Endothelial cell of umbilical vein (primary cell): ENCODE results near the gene CHCHD4. TPM values are rescaled to one million over a fixed set of nuclear protein-coding genes. Genes with fewer than 3 reads are reported as not detected.

Experiments used
- BruUV-seq: library from RNA; stranded (reverse); fragments of 400-500 nt; replicated peaks from 2 replicates; lab custom pipeline; 2021; lab: Mats Ljungman, UMichigan
- CTCF ChIA-PET: fragments of 300-600, 350-600 bp; sonication (Branson Sonifier 250); formaldehyde crosslinking; loops from one replicate; lab custom pipeline; 2021; ENCODE audit warnings: antibody characterized with exemption, inconsistent platforms; lab: Charles Lee
- POLR2A ChIA-PET: fragments of 300-600, 350-600 bp; sonication (Branson Sonifier 250); formaldehyde crosslinking; loops from one replicate; lab custom pipeline; 2021; ENCODE audit warnings: antibody characterized with exemption, inconsistent platforms; lab: Charles Lee
- DNase-seq: peaks from one replicate; pipeline ENCODE4 v3.0.0-alpha.2; 2011; ENCODE audit warnings: low read depth, low spot score
- FAIRE-seq: peaks from 2 replicates; lab custom pipeline; 2011; peaks lifted over from hg19 to GRCh38; lab: Jason Lieb, UNC
- H2AFZ ChIP-seq: 2 replicates; pipeline ENCODE4 v1.6.0; 2012; ENCODE audit warnings: low read depth, low read length, control low read depth, inconsistent platforms
- H3K27ac ChIP-seq: 2 replicates; pipeline ENCODE4 v1.5.1; 2011; ENCODE audit warnings: low read depth, mild to moderate bottlenecking, control low read depth, low read length, moderate library complexity; ENCODE audit not compliant: insufficient read depth
- H3K27me3 ChIP-seq, 2 experiments: 2 replicates each; pipeline versions ENCODE4 v1.6.0 to v1.6.1; 2011; ENCODE audit warnings: low read length in 2 of 2, mixed read lengths in 1 of 2; ENCODE audit not compliant: control insufficient read depth in 2 of 2, insufficient read depth in 2 of 2
- H3K36me3 ChIP-seq, 2 experiments: 2 replicates in 1 of 2; 3 replicates in 1 of 2; pipeline ENCODE4 v1.5.1; 2011; ENCODE audit warnings: low read length in 2 of 2, mild to moderate bottlenecking in 1 of 2, moderate library complexity in 1 of 2; ENCODE audit not compliant: control insufficient read depth in 2 of 2, insufficient read depth in 2 of 2; ENCODE audit errors: extremely low read depth in 1 of 2
- H3K4me1 ChIP-seq: 3 replicates; pipeline ENCODE4 v1.5.1; 2011; ENCODE audit warnings: mild to moderate bottlenecking, low read length; ENCODE audit not compliant: control insufficient read depth, insufficient read depth; ENCODE audit errors: extremely low read depth
- H3K4me2 ChIP-seq: 2 replicates; pipeline ENCODE4 v1.6.1; 2011; ENCODE audit warnings: low read length, control low read depth, mixed read lengths; ENCODE audit not compliant: insufficient read depth
- H3K4me3 ChIP-seq, 3 experiments: fragments of 200-600 bp in 1 of 3; sonication (generic), shearing (Covaris generic) in 1 of 3; replicated peaks in 1 of 3; 2 replicates each; pipeline ENCODE4 v1.5.1; 2011 to 2016; ENCODE audit warnings: control low read depth in 3 of 3, low read length in 3 of 3, mild to moderate bottlenecking in 2 of 3, inconsistent platforms in 1 of 3, low read depth in 1 of 3, moderate library complexity in 1 of 3; ENCODE audit not compliant: insufficient read depth in 1 of 3
- H3K79me2 ChIP-seq: 2 replicates; pipeline ENCODE4 v1.6.0; 2012; ENCODE audit warnings: low read length, inconsistent platforms; ENCODE audit not compliant: control insufficient read depth, insufficient read depth
- H3K9ac ChIP-seq: replicated peaks from 2 replicates; pipeline ENCODE3; 2011; ENCODE audit warnings: low read length, control low read depth; ENCODE audit not compliant: insufficient read depth; ENCODE audit errors: extremely low read depth
- H3K9me1 ChIP-seq: replicated peaks from 3 replicates; pipeline ENCODE4 v1.6.0; 2011; ENCODE audit warnings: mild to moderate bottlenecking, low read length; ENCODE audit not compliant: control insufficient read depth, insufficient read depth; ENCODE audit errors: extremely low read depth
- H3K9me3 ChIP-seq: replicated peaks from 2 replicates; pipeline ENCODE4 v1.5.1; 2012; ENCODE audit warnings: low read length, inconsistent platforms; ENCODE audit not compliant: control insufficient read depth, insufficient read depth
- H4K20me1 ChIP-seq: replicated peaks from 2 replicates; pipeline ENCODE3; 2011; ENCODE audit warnings: mild to moderate bottlenecking, low read length; ENCODE audit not compliant: control insufficient read depth, insufficient read depth; ENCODE audit errors: extremely low read depth
- CTCF ChIP-seq, 2 donors: IDR thresholded peaks; 1 replicate in 1 of 2; 2 replicates in 1 of 2; pipeline ENCODE4 v1.5.1; 2011; ENCODE audit warnings: low read length in 2 of 2, mild to moderate bottlenecking in 2 of 2, moderate library complexity in 2 of 2, control low read depth in 1 of 2, inconsistent platforms in 1 of 2, low read depth in 1 of 2; ENCODE audit not compliant: insufficient read depth in 1 of 2; ENCODE audit errors: extremely low read depth in 1 of 2
- EZH2 ChIP-seq: IDR thresholded peaks from 2 replicates; pipeline ENCODE4 v1.6.1; 2012; ENCODE audit warnings: borderline replicate concordance, low read depth, mild to moderate bottlenecking, moderate library complexity, low read length, inconsistent platforms; ENCODE audit not compliant: severe bottlenecking
- FOS ChIP-seq: IDR thresholded peaks from 2 replicates; pipeline ENCODE4 v1.6.1; 2011; ENCODE audit warnings: mild to moderate bottlenecking, low read length, moderate library complexity, borderline replicate concordance; ENCODE audit not compliant: insufficient read depth
- GATA2 ChIP-seq: IDR thresholded peaks from 2 replicates; pipeline ENCODE4 v1.7.0; 2011; ENCODE audit warnings: low read depth, mild to moderate bottlenecking, moderate library complexity, mixed read lengths, low read length; ENCODE audit not compliant: insufficient read length, insufficient read depth
- JUN ChIP-seq: IDR thresholded peaks from 2 replicates; pipeline ENCODE4 v1.6.1; 2011; ENCODE audit warnings: borderline replicate concordance, low read depth; ENCODE audit not compliant: insufficient read length, insufficient read depth
- MYC ChIP-seq: IDR thresholded peaks from one replicate; pipeline ENCODE4 v1.6.1; 2011; ENCODE audit warnings: mild to moderate bottlenecking, low read depth, low read length
- POLR2A ChIP-seq: IDR thresholded peaks from 2 replicates; pipeline ENCODE4 v1.6.1; 2012; ENCODE audit warnings: low read depth, mild to moderate bottlenecking, control low read depth, low read length
- POLR2AphosphoS5 ChIP-seq: IDR thresholded peaks from 2 replicates; pipeline ENCODE4 v1.6.1; 2012; ENCODE audit warnings: low read depth, mild to moderate bottlenecking, control low read depth, low read length, moderate library complexity; ENCODE audit not compliant: insufficient read depth
- dilution Hi-C: fragments of 300-500 bp; cut with MboI; formaldehyde crosslinking; loops from one replicate; pipeline ENCODE4 v1.15.0; 2019; ENCODE audit warnings: low sequenced_read_pairs; ENCODE audit not compliant: extremely low pct_ligation_motif_present
- intact Hi-C: fragments of 100-400 bp; cut with micrococcal nuclease; formaldehyde crosslinking; loops from one replicate; pipeline ENCODE4 v1.10.0; 2022
- polyA plus RNA-seq, 4 experiments: library from polyadenylated mRNA; depleted of rRNA in 3 of 4; stranded (reverse) in 3 of 4; unstranded in 1 of 4; fragments of >200 nt; gene quantifications; 2 replicates each; pipeline versions ENCODE4 v1.2.1 to v1.2.3, GENCODE V29; 2011 to 2012; ENCODE audit warnings: missing spikeins in 1 of 4
- total RNA-seq: library from RNA; stranded (reverse); gene quantifications from 2 replicates; pipeline ENCODE4 v1.2.3, GENCODE V29; 2021
- TF ChIP-seq, protein P1 (sequence below): IDR thresholded peaks from 2 replicates; pipeline ENCODE4 v1.6.1; 2011; ENCODE audit not compliant: insufficient read depth, insufficient read length

Gene CHCHD4
- total and polyA plus RNA-seq, 2 donors (not counting 3 experiments of a cell fraction or from before 2014, with no cell fraction given), result 8.5 to 13.6 TPM

GRCh38 chr3:14157951-14158350, 33.3 kb upstream of the CHCHD4 start:
- CTCF ChIA-PET, result no interaction called here
- Histone ChIP-seq H3K9me1 (no peaks in the 10 kb centered on the region), H4K20me1 (no peaks in the 10 kb centered on the region), H3K27me3 (no peaks in the 10 kb centered on the region), H3K36me3 (peaks cover 33% of the 10 kb centered on the region in 2 experiments), H2AFZ (no peak overlapping the region), H3K4me1 (peaks cover 2% of the 10 kb centered on the region), H3K27ac (no peak overlapping the region), H3K79me2 (no peaks in the 10 kb centered on the region), H3K4me3 (no peak overlapping the region), H3K4me2 (no peak overlapping the region), H3K9ac (no peak overlapping the region), H3K9me3 (peaks cover 3% of the 10 kb centered on the region)
- POLR2A ChIA-PET, result no interaction called here
- DNase-seq, result no peak
- intact Hi-C loops (no loop called here), dilution Hi-C loops (no loop called here)
- TF ChIP-seq POLR2AphosphoS5 (no peak), POLR2A (no peak), EZH2 (no peak), CTCF (IDR thresholded peaks at IDR 0.05; ENCODE audit: extremely low read depth in 1 of 2, insufficient read depth in 1 of 2, low read depth in 1 of 2, low read length in 2 of 2) (no peak), JUN (no peak), GATA2 (no peak), MYC (no peak), FOS (no peak)
- TF ChIP-seq, protein P1, sequence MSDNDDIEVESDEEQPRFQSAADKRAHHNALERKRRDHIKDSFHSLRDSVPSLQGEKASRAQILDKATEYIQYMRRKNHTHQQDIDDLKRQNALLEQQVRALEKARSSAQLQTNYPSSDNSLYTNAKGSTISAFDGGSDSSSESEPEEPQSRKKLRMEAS, result no peak
- FAIRE-seq, result no peak
- BruUV-seq, result no TSS peak
